Measurements from ENCODE around the gene PLRG1. TPM values are rescaled to one million over a fixed set of nuclear protein-coding genes. Genes with fewer than 3 reads are reported as not detected.

Gene PLRG1
- polyA plus RNA-seq, 1 donor (not counting 4 experiments of a cell fraction or from before 2014, with no cell fraction given): 132 TPM

GRCh38 chr4:154583230-154583629 is 33.0 kb upstream of the PLRG1 start:
- H3K27me3 ChIP-seq (ENCODE audit: control insufficient read depth, extremely low read depth, insufficient read depth, low read length): no peaks in the 10 kb centered on the region
- H3K27ac ChIP-seq (ENCODE audit: control insufficient read depth, insufficient read depth, low read length): no peak overlapping the region
- no peak for TF ChIP-seq EZH2 (IDR thresholded peaks at IDR 0.05; ENCODE audit: low read length)
- no peak for TF ChIP-seq CTCF (optimal IDR thresholded peaks at IDR 0.05 in 1 of 3, IDR thresholded peaks at IDR 0.05 in 1 of 3, conservative IDR thresholded peaks at IDR 0.05 in 1 of 3; ENCODE audit: extremely low read depth in 1 of 3, insufficient read depth in 2 of 3, low read length in 3 of 3)
- no peaks in the 10 kb centered on the region for H3K79me2 ChIP-seq (ENCODE audit: control insufficient read depth, insufficient read depth, low read length)
- no peak overlapping the region for H3K4me3 ChIP-seq (ENCODE audit: control insufficient read depth in 2 of 3, extremely low read depth in 1 of 3, insufficient read depth in 2 of 3, low read depth in 1 of 3, low read length in 3 of 3)
- H2AFZ ChIP-seq (ENCODE audit: control insufficient read depth, low read length): no peak overlapping the region
- H3K9ac ChIP-seq (ENCODE audit: control insufficient read depth, extremely low read depth, insufficient read depth, low read length): no peak overlapping the region
- H4K20me1 ChIP-seq (ENCODE audit: control insufficient read depth, extremely low read depth, insufficient read depth, low read length): no peaks in the 10 kb centered on the region
- no peaks in the 10 kb centered on the region for H3K9me1 ChIP-seq (ENCODE audit: control insufficient read depth, extremely low read depth, insufficient read depth, low read length)
- DNase-seq (ENCODE audit: low read depth, low spot score) (no peak), FAIRE-seq (no peak)
- H3K36me3 ChIP-seq (ENCODE audit: control insufficient read depth in 2 of 2, extremely low read depth in 1 of 2, insufficient read depth in 2 of 2, low read length in 2 of 2): no peaks in the 10 kb centered on the region
- H3K4me2 ChIP-seq (ENCODE audit: control insufficient read depth, extremely low read depth, insufficient read depth, low read depth, low read length): no peak overlapping the region
- no peaks in the 10 kb centered on the region for H3K9me3 ChIP-seq (ENCODE audit: control insufficient read depth, low read depth, low read length)
- H3K4me1 ChIP-seq (ENCODE audit: control insufficient read depth, extremely low read depth, insufficient read depth, low read length): peaks cover under 1% of the 10 kb centered on the region
- dilution Hi-C loops (cut with MboI; ENCODE audit: extremely low pct_ligation_motif_present, low sequenced_read_pairs): no loop called here

GRCh38 chr4:154582723-154583122 is 32.5 kb upstream of the PLRG1 start:
- H3K9ac ChIP-seq (ENCODE audit: control insufficient read depth, extremely low read depth, insufficient read depth, low read length): no peak overlapping the region
- no peak for TF ChIP-seq CTCF (optimal IDR thresholded peaks at IDR 0.05 in 1 of 3, IDR thresholded peaks at IDR 0.05 in 1 of 3, conservative IDR thresholded peaks at IDR 0.05 in 1 of 3; ENCODE audit: extremely low read depth in 1 of 3, insufficient read depth in 2 of 3, low read length in 3 of 3)
- no peak for TF ChIP-seq EZH2 (IDR thresholded peaks at IDR 0.05; ENCODE audit: low read length)
- H3K79me2 ChIP-seq (ENCODE audit: control insufficient read depth, insufficient read depth, low read length): no peaks in the 10 kb centered on the region
- no peaks in the 10 kb centered on the region for H3K9me3 ChIP-seq (ENCODE audit: control insufficient read depth, low read depth, low read length)
- no peaks in the 10 kb centered on the region for H3K27me3 ChIP-seq (ENCODE audit: control insufficient read depth, extremely low read depth, insufficient read depth, low read length)
- H3K4me1 ChIP-seq (ENCODE audit: control insufficient read depth, extremely low read depth, insufficient read depth, low read length): peaks cover 3% of the 10 kb centered on the region
- no peaks in the 10 kb centered on the region for H3K36me3 ChIP-seq (ENCODE audit: control insufficient read depth in 2 of 2, extremely low read depth in 1 of 2, insufficient read depth in 2 of 2, low read length in 2 of 2)
- H3K4me3 ChIP-seq (ENCODE audit: control insufficient read depth in 2 of 3, extremely low read depth in 1 of 3, insufficient read depth in 2 of 3, low read depth in 1 of 3, low read length in 3 of 3): no peak overlapping the region
- no peaks in the 10 kb centered on the region for H3K9me1 ChIP-seq (ENCODE audit: control insufficient read depth, extremely low read depth, insufficient read depth, low read length)
- dilution Hi-C loops (cut with MboI; ENCODE audit: extremely low pct_ligation_motif_present, low sequenced_read_pairs): no loop called here
- H3K27ac ChIP-seq (ENCODE audit: control insufficient read depth, insufficient read depth, low read length): no peak overlapping the region
- no peaks in the 10 kb centered on the region for H4K20me1 ChIP-seq (ENCODE audit: control insufficient read depth, extremely low read depth, insufficient read depth, low read length)
- FAIRE-seq (no peak), DNase-seq (ENCODE audit: low read depth, low spot score) (no peak)
- H3K4me2 ChIP-seq (ENCODE audit: control insufficient read depth, extremely low read depth, insufficient read depth, low read depth, low read length): no peak overlapping the region
- H2AFZ ChIP-seq (ENCODE audit: control insufficient read depth, low read length): no peak overlapping the region
